A549 (cell line): ENCODE data around the gene OR10G6. TPM values are rescaled to one million over a fixed set of nuclear protein-coding genes. Genes with fewer than 3 reads are reported as not detected.

ENCODE experiments used
- ATAC-seq, 2 experiments: fragments of 200-7000 bp in 1 of 2; fragments of >200 bp in 1 of 2; cut with Nextera tagmentation in 1 of 2; cut with Tn5 transposase in 1 of 2; 3 replicates each; pipeline versions ENCODE4 v1.8.0 to v1.9.1; 2018 to 2020; ENCODE audit warnings: mild to moderate bottlenecking in 1 of 2, moderate library complexity in 1 of 2
- CTCF ChIA-PET: fragments of 300-600 bp; sonication (Branson Sonifier 250); formaldehyde crosslinking; extraction: SDS; loops from one replicate; lab custom pipeline; 2021; ENCODE audit warnings: antibody characterized with exemption, inconsistent platforms; lab: Yijun Ruan, JAX
- POLR2A ChIA-PET: fragments of 350-600 bp; formaldehyde crosslinking; extraction: SDS; loops from one replicate; lab custom pipeline; 2021; ENCODE audit warnings: antibody characterized with exemption, inconsistent platforms; lab: Yijun Ruan, JAX
- DNase-seq, 2 experiments: peaks; one replicate each; pipeline versions ENCODE4 v3.0.0 to v3.0.0-alpha.2; 2011 to 2016; ENCODE audit warnings: low read depth in 1 of 2, low spot score in 1 of 2
- FAIRE-seq: peaks from 2 replicates; lab custom pipeline; 2011; peaks lifted over from hg19 to GRCh38; lab: Jason Lieb, UNC
- H3K27ac ChIP-seq, 2 experiments: fragments of >200 bp; sonication (Bioruptor Twin); formaldehyde crosslinking; 3 replicates each; pipeline ENCODE4 v1.5.1; 2016 to 2017
- H3K4me1 ChIP-seq: fragments of >200 bp; sonication (Bioruptor Twin); formaldehyde crosslinking; 3 replicates; pipeline ENCODE4 v1.6.1; 2016
- H3K4me2 ChIP-seq: fragments of >200 bp; sonication (Bioruptor Twin); formaldehyde crosslinking; 3 replicates; pipeline ENCODE4 v1.6.1; 2016
- H3K4me3 ChIP-seq: fragments of >200 bp; sonication (Bioruptor Twin); formaldehyde crosslinking; 3 replicates; pipeline ENCODE4 v1.5.1; 2016
- H3K9me3 ChIP-seq: fragments of >200 bp; sonication (Bioruptor Twin); formaldehyde crosslinking; 3 replicates; pipeline ENCODE4 v1.6.1; 2016
- ATOH8 ChIP-seq: fragments of 250-450 bp; sonication (Bioruptor Pico); IDR thresholded peaks from 2 replicates; pipeline ENCODE4 v1.5.0; 2020; ENCODE audit warnings: low read depth, mild to moderate bottlenecking, moderate library complexity
- BCL3 ChIP-seq: fragments of >200 bp; sonication (Bioruptor Twin); formaldehyde crosslinking; IDR thresholded peaks from 3 replicates; pipeline ENCODE4 v1.6.1; 2016
- CBX2 ChIP-seq: fragments of 200-600 bp; sonication (generic); IDR thresholded peaks from 2 replicates; pipeline ENCODE4 v1.6.1; 2016; ENCODE audit warnings: low read depth, mild to moderate bottlenecking, borderline replicate concordance
- CHD2 ChIP-seq: fragments of 150-350 bp; IDR thresholded peaks from 2 replicates; pipeline ENCODE4 v1.6.1; 2014; ENCODE audit warnings: low read length; ENCODE audit not compliant: partially characterized antibody
- EHMT2 ChIP-seq: fragments of 200-600 bp; sonication (generic); IDR thresholded peaks from 2 replicates; pipeline ENCODE4 v1.6.1; 2016; ENCODE audit warnings: antibody characterized with exemption, low read depth, mild to moderate bottlenecking, moderate library complexity
- ESRRA ChIP-seq: fragments of 150-350 bp; IDR thresholded peaks from 2 replicates; pipeline ENCODE4 v1.6.1; 2014; ENCODE audit warnings: mild to moderate bottlenecking, low read length, borderline replicate concordance
- FOSB ChIP-seq: fragments of 250-450 bp; sonication (Bioruptor Pico); IDR thresholded peaks from 2 replicates; pipeline ENCODE4 v1.5.0; 2020; ENCODE audit warnings: mild to moderate bottlenecking, moderate library complexity
- FOSL2 ChIP-seq, 2 experiments: fragments of 450-650 bp in 1 of 2; fragments of >200 bp in 1 of 2; sonication (Bioruptor Twin) in 1 of 2; formaldehyde crosslinking; IDR thresholded peaks; 2 replicates each; pipeline versions ENCODE4 v1.5.0 to v1.6.1; 2016 to 2020; ENCODE audit warnings: mild to moderate bottlenecking in 1 of 2, moderate library complexity in 1 of 2
- GATA3 ChIP-seq: IDR thresholded peaks from 2 replicates; pipeline ENCODE4 v1.6.1; 2012; ENCODE audit warnings: borderline replicate concordance
- HEYL ChIP-seq: fragments of 250-450 bp; sonication (Bioruptor Pico); IDR thresholded peaks from 2 replicates; pipeline ENCODE4 v1.8.0; 2021; ENCODE audit warnings: mild to moderate bottlenecking, moderate library complexity
- HOXB13 ChIP-seq: fragments of 250-450 bp; sonication (Bioruptor Pico); IDR thresholded peaks from 2 replicates; pipeline ENCODE4 v1.5.0; 2020; ENCODE audit warnings: low read depth, mild to moderate bottlenecking, moderate library complexity
- HOXB5 ChIP-seq: fragments of 250-450 bp; sonication (Bioruptor Pico); IDR thresholded peaks from 2 replicates; pipeline ENCODE4 v1.5.0; 2020; ENCODE audit warnings: mild to moderate bottlenecking, moderate library complexity
- KDM1A ChIP-seq: fragments of 200-600 bp; sonication (generic); IDR thresholded peaks from 2 replicates; pipeline ENCODE4 v1.6.1; 2016; ENCODE audit warnings: low read depth, mild to moderate bottlenecking
- KDM5A ChIP-seq: fragments of 200-600 bp; sonication (generic); IDR thresholded peaks from 2 replicates; pipeline ENCODE4 v1.6.1; 2016; ENCODE audit warnings: antibody characterized with exemption, mild to moderate bottlenecking
- MAFK ChIP-seq: fragments of 450-650 bp; IDR thresholded peaks from 2 replicates; pipeline ENCODE4 v1.6.1; 2014; ENCODE audit not compliant: partially characterized antibody
- MYC ChIP-seq: IDR thresholded peaks from 2 replicates; pipeline ENCODE4 v1.6.1; 2012; ENCODE audit warnings: mild to moderate bottlenecking, inconsistent platforms, low read length, improper control_type of control experiment, borderline replicate concordance
- NFE2L2 ChIP-seq: fragments of 150-350 bp; conservative IDR thresholded peaks from 2 replicates; pipeline ENCODE4 v1.6.1; 2014; ENCODE audit warnings: low read length
- NR3C1 ChIP-seq: fragments of >200 bp; sonication (Bioruptor Twin); formaldehyde crosslinking; IDR thresholded peaks from 3 replicates; pipeline ENCODE4 v1.6.1; 2017
- PBX3 ChIP-seq: IDR thresholded peaks from 2 replicates; pipeline ENCODE4 v1.6.1; 2012
- POLR2A ChIP-seq: IDR thresholded peaks from 2 replicates; pipeline ENCODE4 v1.6.1; 2012; ENCODE audit warnings: mild to moderate bottlenecking, low read length
- POLR2AphosphoS2 ChIP-seq: conservative IDR thresholded peaks from 2 replicates; pipeline ENCODE4 v1.6.1; 2012; ENCODE audit warnings: low read length, improper control_type of control experiment, inconsistent platforms
- RARB ChIP-seq: fragments of 250-450 bp; sonication (Bioruptor Pico); IDR thresholded peaks from 2 replicates; pipeline ENCODE4 v1.8.0; 2021; ENCODE audit warnings: mild to moderate bottlenecking, moderate library complexity
- RCOR1 ChIP-seq: fragments of 150-350 bp; IDR thresholded peaks from 2 replicates; pipeline ENCODE4 v1.6.1; 2014; ENCODE audit warnings: antibody characterized with exemption, low read length, low read depth
- ZSCAN20 ChIP-seq: fragments of 250-450 bp; sonication (Bioruptor Pico); IDR thresholded peaks from 2 replicates; pipeline ENCODE4 v1.8.0; 2022; ENCODE audit warnings: mild to moderate bottlenecking, moderate library complexity
- WGBS: methylation state at CpG from one replicate; pipeline ENCODE4 v1.1.6; 2017; ENCODE audit errors: missing lambda C conversion rate; 5-methylcytosine and 5-hydroxymethylcytosine counted together
- polyA plus RNA-seq, 4 experiments: library from polyadenylated mRNA; depleted of rRNA in 3 of 4; stranded (reverse); fragments of >200 nt; fragmentation: RNase III in 1 of 4; extraction: RNeasy Plus Mini Kit Qiagen cat#74134 plus additional on column Dnase treatment in 1 of 4; gene quantifications; 2 replicates in 3 of 4; 3 replicates in 1 of 4; pipeline ENCODE4 v1.2.3, GENCODE V29; 2011 to 2017
- TF ChIP-seq, protein P1 (sequence below): fragments of 450-650 bp; IDR thresholded peaks from 2 replicates; pipeline ENCODE4 v1.6.1; 2014; ENCODE audit warnings: antibody characterized with exemption
- TF ChIP-seq, protein P2 (sequence below): fragments of >200 bp; sonication (Bioruptor Twin); formaldehyde crosslinking; IDR thresholded peaks from 2 replicates; pipeline ENCODE4 v1.6.1; 2016
- TF ChIP-seq, protein P3 (sequence below): IDR thresholded peaks from 2 replicates; pipeline ENCODE4 v1.6.1; 2012; ENCODE audit warnings: low read depth, borderline replicate concordance

The OR10G6 gene
- polyA plus RNA-seq, 2 of the 4 experiments (the other 2 are of a cell fraction) = not detected

DNA sequence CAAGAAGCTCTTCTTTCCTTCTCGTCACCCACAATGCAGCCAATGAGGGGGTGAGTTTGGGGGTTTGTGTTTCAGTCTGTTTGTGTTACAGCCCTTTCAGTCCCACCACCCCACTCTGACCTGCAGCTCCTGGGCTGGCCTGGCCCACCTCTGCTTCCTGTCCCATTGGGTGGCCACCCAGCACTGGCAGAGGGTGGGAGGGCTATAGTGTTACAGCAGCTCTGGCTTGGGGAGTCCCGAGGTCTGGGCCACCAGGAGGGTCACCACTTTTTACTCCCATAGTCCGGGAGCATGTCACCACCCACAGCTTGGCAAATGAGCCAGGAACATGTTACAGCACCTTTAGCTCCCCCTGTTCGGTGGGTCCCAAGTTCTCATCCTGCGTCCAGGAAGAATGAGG lies 15.7 kb downstream of the OR10G6 start:
- CTCF ChIA-PET = interaction anchor here (0.6 to 0.9 kb wide), 2 partner anchors 9 to 20 kb away, joined by 3 read pairs; no protein-coding TSS in a partner anchor

GRCh38 chr11:123977731-123978347 lies 17.1 kb downstream of the OR10G6 start, which contains the start of gene OR10S1:
TSS of gene OR10S1 (minus strand) at chr11:123977781. CDS start at chr11:123977664, 117 bp downstream.
- POLR2A ChIA-PET = no interaction called here
- H3K9me3 ChIP-seq = no peaks in the 10 kb centered on the region
- CTCF ChIA-PET = no interaction called here
- no peak for FAIRE-seq
- ATAC-seq = no peak
- no peak within 1 kb of the TSS for H3K27ac ChIP-seq
- no peak within 1 kb of the TSS for H3K4me2 ChIP-seq
- H3K4me1 ChIP-seq = no peaks in the 10 kb centered on the region
- H3K4me3 ChIP-seq = no peak within 1 kb of the TSS
- no peak for DNase-seq
- no peak for TF ChIP-seq HOXB5 (CRISPR knock-in tag)
- no peak for TF ChIP-seq POLR2AphosphoS2
- no peak for TF ChIP-seq ATOH8 (CRISPR knock-in tag)
- TF ChIP-seq, protein P1, sequence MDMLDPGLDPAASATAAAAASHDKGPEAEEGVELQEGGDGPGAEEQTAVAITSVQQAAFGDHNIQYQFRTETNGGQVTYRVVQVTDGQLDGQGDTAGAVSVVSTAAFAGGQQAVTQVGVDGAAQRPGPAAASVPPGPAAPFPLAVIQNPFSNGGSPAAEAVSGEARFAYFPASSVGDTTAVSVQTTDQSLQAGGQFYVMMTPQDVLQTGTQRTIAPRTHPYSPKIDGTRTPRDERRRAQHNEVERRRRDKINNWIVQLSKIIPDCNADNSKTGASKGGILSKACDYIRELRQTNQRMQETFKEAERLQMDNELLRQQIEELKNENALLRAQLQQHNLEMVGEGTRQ = no peak
- no peak for TF ChIP-seq NFE2L2
- no peak for TF ChIP-seq BCL3
- no peak for TF ChIP-seq GATA3
- TF ChIP-seq, protein P2, sequence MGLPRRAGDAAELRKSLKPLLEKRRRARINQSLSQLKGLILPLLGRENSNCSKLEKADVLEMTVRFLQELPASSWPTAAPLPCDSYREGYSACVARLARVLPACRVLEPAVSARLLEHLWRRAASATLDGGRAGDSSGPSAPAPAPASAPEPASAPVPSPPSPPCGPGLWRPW = no peak
- TF ChIP-seq MAFK = no peak
- no peak for TF ChIP-seq KDM1A
- TF ChIP-seq MYC = no peak
- TF ChIP-seq ZSCAN20 (CRISPR knock-in tag) = no peak
- TF ChIP-seq POLR2A = no peak
- no peak for TF ChIP-seq CBX2
- TF ChIP-seq NR3C1 = no peak
- no peak for TF ChIP-seq HOXB13
- no peak for TF ChIP-seq RARB (CRISPR knock-in tag)
- no peak for TF ChIP-seq ESRRA

More for the DNA sequence above, 15.7 kb downstream of the OR10G6 start:
- no peaks in the 10 kb centered on the region for H3K9me3 ChIP-seq
- no peak overlapping the region for H3K4me2 ChIP-seq
- TF ChIP-seq FOSB (CRISPR knock-in tag) (no peak), NFE2L2 (no peak), HEYL (CRISPR knock-in tag) (no peak), KDM5A (no peak), RCOR1 (no peak), CHD2 (no peak), BCL3 (no peak), EHMT2 (no peak), PBX3 (no peak), ATOH8 (CRISPR knock-in tag) (no peak), CBX2 (no peak), FOSL2 (IDR thresholded peaks at IDR 0.05) (no peak), FOSL2 (CRISPR knock-in tag; IDR thresholded peaks at IDR 0.05) (no peak), POLR2A (no peak), RARB (CRISPR knock-in tag) (no peak), POLR2AphosphoS2 (no peak)
- TF ChIP-seq, protein P3, sequence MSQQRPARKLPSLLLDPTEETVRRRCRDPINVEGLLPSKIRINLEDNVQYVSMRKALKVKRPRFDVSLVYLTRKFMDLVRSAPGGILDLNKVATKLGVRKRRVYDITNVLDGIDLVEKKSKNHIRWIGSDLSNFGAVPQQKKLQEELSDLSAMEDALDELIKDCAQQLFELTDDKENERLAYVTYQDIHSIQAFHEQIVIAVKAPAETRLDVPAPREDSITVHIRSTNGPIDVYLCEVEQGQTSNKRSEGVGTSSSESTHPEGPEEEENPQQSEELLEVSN = no peak
- TF ChIP-seq, all 56 proteins: peak for 0
- Histone ChIP-seq H3K4me3 (no peak overlapping the region), H3K27ac (no peak overlapping the region), H3K4me1 (no peaks in the 10 kb centered on the region)
- DNase-seq (no peak), FAIRE-seq (no peak), ATAC-seq (no peak)
- POLR2A ChIA-PET = no interaction called here
- 8% methylated on average over 2 of the region's 5 CpGs for WGBS
